GM12875 (cell line): ENCODE data around the gene TMEM222.

ENCODE experiments used
- H3K4me3 ChIP-seq: one replicate; pipeline ENCODE4 v1.5.1; 2011; ENCODE audit warnings: low read depth, low read length, control low read depth
- CTCF ChIP-seq: IDR thresholded peaks from 2 replicates; pipeline ENCODE4 v1.5.1; 2011; ENCODE audit warnings: low read depth, mild to moderate bottlenecking, control low read depth, inconsistent platforms, low read length, moderate library complexity, borderline replicate concordance; ENCODE audit not compliant: insufficient read depth

Gene TMEM222

GRCh38 chr1:27372022-27372807 is 50.3 kb downstream of the TMEM222 start:
- TF ChIP-seq CTCF, result no peak
- H3K4me3 ChIP-seq, result no peak overlapping the region

- peak; percentile 30; the same call in 1 of the 2 replicates for TF ChIP-seq CTCF
- H3K4me3 ChIP-seq, result no peak overlapping the region
Observed at GRCh38 chr1:27372808-27373690, 51.1 kb downstream of the TMEM222 start.

GRCh38 chr1:27374362-27375086 is 52.6 kb downstream of the TMEM222 start, which contains the start of gene FCN3:
Gene FCN3, minus strand, starts transcription at chr1:27374824. Its CDS starts 6 bp downstream, at chr1:27374818.
- H3K4me3 ChIP-seq, result no peak within 1 kb of the TSS
- TF ChIP-seq CTCF, result no peak

GRCh38 chr1:27377760-27378495 is 56.0 kb downstream of the TMEM222 start:
- H3K4me3 ChIP-seq, result no peak overlapping the region
- TF ChIP-seq CTCF, result no peak

- TF ChIP-seq CTCF, result no peak
- no peak overlapping the region for H3K4me3 ChIP-seq
Observed at GRCh38 chr1:27379564-27380122, 57.7 kb downstream of the TMEM222 start.

GRCh38 chr1:27380224-27380623 is 58.3 kb downstream of the TMEM222 start:
- no peak for TF ChIP-seq CTCF
- H3K4me3 ChIP-seq, result no peak overlapping the region
